Fibroblast of lung (primary cell): ENCODE measurements around the gene ZNF654. TPM values are rescaled to one million over a fixed set of nuclear protein-coding genes. Genes with fewer than 3 reads are reported as not detected.
A peak's percentile ranks its signal among the peaks of the same experiment; 100 is the strongest.

Source experiments
- DNase-seq, 2 donors: peaks; one replicate each; pipeline versions ENCODE4 v3.0.0 to v3.0.0-alpha.2; 2010; ENCODE audit warnings: low read depth in 2 of 2
- H2AFZ ChIP-seq: 2 replicates; pipeline ENCODE4 v1.5.1; 2012; ENCODE audit warnings: low read length, control low read depth, inconsistent platforms
- H3K27ac ChIP-seq: 2 replicates; pipeline ENCODE4 v1.5.1; 2011; ENCODE audit warnings: low read length, control low read depth; ENCODE audit not compliant: insufficient read depth
- H3K27me3 ChIP-seq: 2 replicates; pipeline ENCODE4 v1.5.1; 2011; ENCODE audit warnings: mild to moderate bottlenecking, low read length; ENCODE audit not compliant: control insufficient read depth, insufficient read depth
- H3K36me3 ChIP-seq: 2 replicates; pipeline ENCODE4 v1.5.1; 2011; ENCODE audit warnings: low read length; ENCODE audit not compliant: control insufficient read depth, insufficient read depth
- H3K4me1 ChIP-seq: 2 replicates; pipeline ENCODE4 v1.5.1; 2011; ENCODE audit warnings: low read length; ENCODE audit not compliant: control insufficient read depth, insufficient read depth; ENCODE audit errors: extremely low read depth
- H3K4me2 ChIP-seq: 2 replicates; pipeline ENCODE4 v1.5.1; 2011; ENCODE audit warnings: low read length, control low read depth; ENCODE audit not compliant: insufficient read depth; ENCODE audit errors: extremely low read depth
- H3K4me3 ChIP-seq, 4 experiments: fragments of 200-600 bp in 1 of 4; sonication (generic) in 1 of 4; replicated peaks in 1 of 4; 2 replicates each; pipeline ENCODE4 v1.5.1; 2011 to 2016; ENCODE audit warnings: low read length in 4 of 4, low read depth in 3 of 4, mild to moderate bottlenecking in 3 of 4, control low read depth in 2 of 4, inconsistent platforms in 1 of 4, mixed read lengths in 1 of 4; ENCODE audit not compliant: insufficient read depth in 1 of 4; ENCODE audit errors: control extremely low read depth in 1 of 4
- H3K79me2 ChIP-seq: 2 replicates; pipeline ENCODE4 v1.5.1; 2012; ENCODE audit warnings: mild to moderate bottlenecking, low read length, inconsistent platforms; ENCODE audit not compliant: control insufficient read depth, insufficient read depth
- H3K9ac ChIP-seq: 2 replicates; pipeline ENCODE4 v1.5.1; 2011; ENCODE audit warnings: mild to moderate bottlenecking, low read length, control low read depth; ENCODE audit not compliant: insufficient read depth
- H3K9me3 ChIP-seq: 2 replicates; pipeline ENCODE4 v1.5.1; 2012; ENCODE audit warnings: low read depth, low read length; ENCODE audit not compliant: control insufficient read depth, insufficient read depth
- H4K20me1 ChIP-seq: 2 replicates; pipeline ENCODE4 v1.5.1; 2011; ENCODE audit warnings: low read length; ENCODE audit not compliant: control insufficient read depth, insufficient read depth; ENCODE audit errors: extremely low read depth
- EZH2 ChIP-seq: IDR thresholded peaks from 2 replicates; pipeline ENCODE4 v1.5.1; 2012; ENCODE audit warnings: low read length, control low read depth, mild to moderate bottlenecking; ENCODE audit errors: missing control alignments
- polyA plus RNA-seq, 2 donors: library from polyadenylated mRNA; depleted of rRNA in 1 of 2; stranded (reverse) in 1 of 2; unstranded in 1 of 2; fragments of >200 nt; gene quantifications; 2 replicates each; pipeline ENCODE4 v1.2.1, GENCODE V29; 2011 to 2012; ENCODE audit warnings: missing spikeins in 1 of 2
- total RNA-seq: library from RNA; depleted of rRNA; stranded (reverse); fragments of >200 nt; gene quantifications from 2 replicates; pipeline ENCODE4 v1.2.1, GENCODE V29; 2014
- TF ChIP-seq, protein P1 (sequence below), 2 donors: IDR thresholded peaks in 1 of 2; conservative IDR thresholded peaks in 1 of 2; 1 replicate in 1 of 2; 2 replicates in 1 of 2; pipeline ENCODE4 v1.5.1; 2011 to 2012; ENCODE audit warnings: low read length in 2 of 2, control low read depth in 1 of 2, inconsistent platforms in 1 of 2, low read depth in 1 of 2, mild to moderate bottlenecking in 1 of 2

ZNF654 gene
- total and polyA plus RNA-seq, 2 donors (not counting 1 experiment from before 2014, with no cell fraction given) = 6.5 to 16.3 TPM

DNA sequence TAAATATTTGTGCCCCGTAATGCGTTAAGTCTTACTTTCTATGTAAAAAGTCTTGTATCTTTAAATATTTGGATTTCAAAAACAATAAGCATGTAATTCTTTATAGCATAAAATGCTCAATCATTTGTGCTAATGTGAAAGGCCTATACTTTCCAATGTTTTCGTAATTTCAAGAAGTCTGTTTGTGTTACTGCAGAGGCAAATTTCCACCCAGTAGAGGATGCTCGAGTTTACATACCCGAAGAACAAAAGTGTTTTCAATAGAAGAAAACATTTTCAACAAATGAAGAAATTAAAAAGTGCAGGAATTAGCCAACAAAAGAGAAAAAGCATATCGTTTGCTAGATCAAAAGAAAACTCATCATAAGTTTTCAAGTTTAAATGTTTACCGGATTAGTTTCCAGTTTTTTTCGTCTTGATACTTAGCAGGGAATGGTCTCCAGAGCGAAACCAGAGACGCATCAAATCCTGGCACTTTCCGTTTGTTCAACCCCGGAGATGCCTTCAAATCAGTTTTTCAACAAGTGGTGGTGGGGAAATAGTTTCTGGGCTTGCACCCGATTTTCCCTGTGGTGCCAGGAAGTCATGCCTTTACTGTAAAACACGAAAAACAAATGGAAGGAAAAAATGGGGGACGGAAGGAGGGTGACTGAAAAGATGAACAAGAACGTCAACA, 1.3 kb upstream of the ZNF654 start:
- H3K9me3 ChIP-seq = no peaks in the 10 kb centered on the region
- no peaks in the 10 kb centered on the region for H3K27me3 ChIP-seq
- H2AFZ ChIP-seq = peak overlapping the region; percentile 67
- peak overlapping the region; percentile 88 for H3K9ac ChIP-seq
- peaks cover 63% of the 10 kb centered on the region for H3K79me2 ChIP-seq
- TF ChIP-seq, protein P1, sequence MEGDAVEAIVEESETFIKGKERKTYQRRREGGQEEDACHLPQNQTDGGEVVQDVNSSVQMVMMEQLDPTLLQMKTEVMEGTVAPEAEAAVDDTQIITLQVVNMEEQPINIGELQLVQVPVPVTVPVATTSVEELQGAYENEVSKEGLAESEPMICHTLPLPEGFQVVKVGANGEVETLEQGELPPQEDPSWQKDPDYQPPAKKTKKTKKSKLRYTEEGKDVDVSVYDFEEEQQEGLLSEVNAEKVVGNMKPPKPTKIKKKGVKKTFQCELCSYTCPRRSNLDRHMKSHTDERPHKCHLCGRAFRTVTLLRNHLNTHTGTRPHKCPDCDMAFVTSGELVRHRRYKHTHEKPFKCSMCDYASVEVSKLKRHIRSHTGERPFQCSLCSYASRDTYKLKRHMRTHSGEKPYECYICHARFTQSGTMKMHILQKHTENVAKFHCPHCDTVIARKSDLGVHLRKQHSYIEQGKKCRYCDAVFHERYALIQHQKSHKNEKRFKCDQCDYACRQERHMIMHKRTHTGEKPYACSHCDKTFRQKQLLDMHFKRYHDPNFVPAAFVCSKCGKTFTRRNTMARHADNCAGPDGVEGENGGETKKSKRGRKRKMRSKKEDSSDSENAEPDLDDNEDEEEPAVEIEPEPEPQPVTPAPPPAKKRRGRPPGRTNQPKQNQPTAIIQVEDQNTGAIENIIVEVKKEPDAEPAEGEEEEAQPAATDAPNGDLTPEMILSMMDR (conservative IDR thresholded peaks at IDR 0.05 in 1 of 2, IDR thresholded peaks at IDR 0.05 in 1 of 2; ENCODE audit: low read depth in 1 of 2, low read length in 2 of 2) = peak in 1 of 2 donors; percentile 41
- TF ChIP-seq EZH2 = no peak
- H3K36me3 ChIP-seq = peaks cover 7% of the 10 kb centered on the region
- peaks cover 2% of the 10 kb centered on the region for H3K4me1 ChIP-seq
- H3K4me3 ChIP-seq = peak overlapping the region; percentile 86 to 95 (median 90)
- H4K20me1 ChIP-seq = no peaks in the 10 kb centered on the region
- H3K27ac ChIP-seq = peak overlapping the region; percentile 86
- H3K4me2 ChIP-seq = peak overlapping the region; percentile 86
- DNase-seq = peak; percentile 27 to 52

DNA sequence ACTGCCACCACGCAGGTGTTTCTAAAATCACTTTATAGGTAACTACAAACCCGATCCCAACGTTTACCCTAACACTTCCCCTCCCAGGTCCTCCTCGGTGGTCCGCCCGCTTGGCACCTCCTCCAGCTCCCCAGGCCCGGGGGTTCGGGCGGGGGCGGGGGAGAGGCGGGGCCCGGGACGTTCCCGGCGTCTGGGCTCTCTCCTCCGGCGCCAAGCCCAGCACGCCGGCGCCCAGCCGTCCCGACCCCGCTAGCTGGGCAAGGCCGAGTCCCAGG, 812 bp upstream of the ZNF654 start:
- H4K20me1 ChIP-seq = no peaks in the 10 kb centered on the region

DNA sequence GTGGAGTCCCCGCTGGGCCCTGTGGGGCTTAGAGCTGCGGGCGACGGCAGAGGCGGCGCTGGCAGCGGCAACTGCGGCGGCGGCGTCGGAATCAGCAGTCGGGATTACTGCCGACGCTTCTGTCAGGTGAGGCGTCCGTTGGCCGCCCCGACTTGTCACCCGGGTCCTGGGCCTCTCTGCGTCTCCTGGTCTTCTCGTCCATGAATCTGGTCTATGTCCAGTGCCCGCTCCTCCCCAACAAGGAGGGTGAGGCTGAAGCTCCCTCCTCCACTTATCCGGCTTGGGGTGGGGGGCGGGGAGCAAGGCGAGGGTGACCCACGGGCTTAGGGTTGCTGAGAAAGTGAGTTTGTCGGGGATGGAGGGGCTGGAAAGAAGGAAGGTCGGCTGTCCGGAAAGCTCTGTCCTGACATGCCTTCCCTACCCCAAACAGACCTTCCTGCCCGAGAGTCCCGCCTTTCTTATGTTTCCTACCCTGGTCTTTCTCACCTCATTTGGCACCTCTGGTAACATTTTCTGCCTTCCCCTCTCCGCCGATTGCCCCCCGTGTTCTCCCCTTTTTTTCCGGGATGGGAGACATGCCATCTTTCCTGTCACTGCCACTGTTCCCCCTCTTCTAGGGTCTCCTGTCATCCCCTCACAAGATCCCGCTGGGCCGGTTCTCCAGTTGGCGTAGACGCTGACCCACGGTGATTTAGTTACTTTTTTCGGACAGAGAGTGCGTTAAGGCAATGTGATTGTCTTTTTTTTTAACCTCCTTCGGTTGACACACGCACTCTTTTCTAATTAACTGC, 520 bp downstream of the ZNF654 start:
- no peaks in the 10 kb centered on the region for H3K9me3 ChIP-seq
- H3K79me2 ChIP-seq = peaks cover 79% of the 10 kb centered on the region
- peaks cover 2% of the 10 kb centered on the region for H3K4me1 ChIP-seq
- H3K9ac ChIP-seq = peak overlapping the region; percentile 86
- peak overlapping the region; percentile 88 for H3K27ac ChIP-seq
- H3K4me2 ChIP-seq = peak overlapping the region; percentile 38
- peak in 1 of 2 donors; percentile 6 for DNase-seq
- no peaks in the 10 kb centered on the region for H4K20me1 ChIP-seq
- H3K36me3 ChIP-seq = peaks cover 7% of the 10 kb centered on the region
- no peaks in the 10 kb centered on the region for H3K27me3 ChIP-seq
- TF ChIP-seq, protein P1 (conservative IDR thresholded peaks at IDR 0.05 in 1 of 2, IDR thresholded peaks at IDR 0.05 in 1 of 2; ENCODE audit: low read depth in 1 of 2, low read length in 2 of 2) = no peak
- no peak for TF ChIP-seq EZH2
- peak overlapping the region; percentile 79 to 94 (median 90) for H3K4me3 ChIP-seq
- peak overlapping the region; percentile 80 for H2AFZ ChIP-seq

More for the DNA sequence above, 812 bp upstream of the ZNF654 start:
- peak overlapping the region; percentile 86 to 95 (median 90) for H3K4me3 ChIP-seq
- TF ChIP-seq, protein P1 (conservative IDR thresholded peaks at IDR 0.05 in 1 of 2, IDR thresholded peaks at IDR 0.05 in 1 of 2; ENCODE audit: low read depth in 1 of 2, low read length in 2 of 2) = no peak
- TF ChIP-seq EZH2 = no peak
- no peak for DNase-seq
- peak overlapping the region; percentile 86 for H3K27ac ChIP-seq
- H3K79me2 ChIP-seq = peaks cover 67% of the 10 kb centered on the region
- peak overlapping the region; percentile 88 for H3K9ac ChIP-seq
- H3K27me3 ChIP-seq = no peaks in the 10 kb centered on the region
- no peaks in the 10 kb centered on the region for H3K9me3 ChIP-seq
- H2AFZ ChIP-seq = peak overlapping the region; percentile 67
- H3K4me1 ChIP-seq = peaks cover 2% of the 10 kb centered on the region
- H3K36me3 ChIP-seq = peaks cover 7% of the 10 kb centered on the region
- H3K4me2 ChIP-seq = peak overlapping the region; percentile 86
